ENCODE data around the gene CYTH1.
A peak's percentile ranks its signal among the peaks of the same experiment; 100 is the strongest.

The CYTH1 gene

DNA sequence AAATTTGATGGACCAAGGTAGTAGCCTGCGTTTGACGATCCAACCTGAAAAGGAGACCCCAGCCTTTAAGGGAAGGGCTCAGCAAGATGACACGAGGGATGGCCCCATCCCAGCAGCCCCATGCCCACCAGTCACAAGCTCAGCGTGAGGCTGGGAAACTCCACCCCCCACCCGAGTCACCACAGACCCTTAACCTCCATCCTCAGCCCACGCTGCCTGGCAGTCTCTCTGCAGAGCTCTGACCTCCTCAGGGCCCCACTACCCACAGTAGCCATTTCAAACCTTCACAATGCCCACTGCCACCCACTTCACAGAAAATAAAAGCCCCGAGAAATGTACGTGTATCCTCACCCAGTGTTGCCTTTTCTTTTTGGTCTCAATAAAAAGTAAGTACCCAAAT lies 39.9 kb upstream of the CYTH1 start:
- H3K27ac ChIP-seq: no peak overlapping the region
- no peak overlapping the region for H2AFZ ChIP-seq
- H3K79me2 ChIP-seq: peaks cover 13% of the 10 kb centered on the region
- no peaks in the 10 kb centered on the region for H3K9me3 ChIP-seq (ENCODE audit: control insufficient read depth, low read length)
- peaks cover 12% of the 10 kb centered on the region for H3K4me1 ChIP-seq
- no peak overlapping the region for H3K9ac ChIP-seq
- H3K4me3 ChIP-seq (ENCODE audit: low read depth, low read length): no peak overlapping the region
- no peaks in the 10 kb centered on the region for H3K27me3 ChIP-seq (ENCODE audit: control insufficient read depth, insufficient read depth, low read length)
- H3K36me3 ChIP-seq (ENCODE audit: control insufficient read depth, insufficient read depth, low read length): no peaks in the 10 kb centered on the region
- no peak overlapping the region for H3K4me2 ChIP-seq (ENCODE audit: low read length)
- TF ChIP-seq CTCF (IDR thresholded peaks at IDR 0.05): no peak

GRCh38 chr17:78820841-78821240 lies 38.8 kb upstream of the CYTH1 start:
- Histone ChIP-seq H3K36me3 (ENCODE audit: control insufficient read depth, insufficient read depth, low read length) (no peaks in the 10 kb centered on the region), H3K9ac (no peak overlapping the region), H2AFZ (no peak overlapping the region), H3K4me3 (ENCODE audit: low read depth, low read length) (no peak overlapping the region), H3K79me2 (peaks cover 11% of the 10 kb centered on the region), H3K4me2 (ENCODE audit: low read length) (no peak overlapping the region), H3K27ac (no peak overlapping the region), H3K27me3 (ENCODE audit: control insufficient read depth, insufficient read depth, low read length) (no peaks in the 10 kb centered on the region), H3K4me1 (peaks cover 15% of the 10 kb centered on the region), H3K9me3 (ENCODE audit: control insufficient read depth, low read length) (no peaks in the 10 kb centered on the region)
- no peak for TF ChIP-seq CTCF (IDR thresholded peaks at IDR 0.05)

DNA sequence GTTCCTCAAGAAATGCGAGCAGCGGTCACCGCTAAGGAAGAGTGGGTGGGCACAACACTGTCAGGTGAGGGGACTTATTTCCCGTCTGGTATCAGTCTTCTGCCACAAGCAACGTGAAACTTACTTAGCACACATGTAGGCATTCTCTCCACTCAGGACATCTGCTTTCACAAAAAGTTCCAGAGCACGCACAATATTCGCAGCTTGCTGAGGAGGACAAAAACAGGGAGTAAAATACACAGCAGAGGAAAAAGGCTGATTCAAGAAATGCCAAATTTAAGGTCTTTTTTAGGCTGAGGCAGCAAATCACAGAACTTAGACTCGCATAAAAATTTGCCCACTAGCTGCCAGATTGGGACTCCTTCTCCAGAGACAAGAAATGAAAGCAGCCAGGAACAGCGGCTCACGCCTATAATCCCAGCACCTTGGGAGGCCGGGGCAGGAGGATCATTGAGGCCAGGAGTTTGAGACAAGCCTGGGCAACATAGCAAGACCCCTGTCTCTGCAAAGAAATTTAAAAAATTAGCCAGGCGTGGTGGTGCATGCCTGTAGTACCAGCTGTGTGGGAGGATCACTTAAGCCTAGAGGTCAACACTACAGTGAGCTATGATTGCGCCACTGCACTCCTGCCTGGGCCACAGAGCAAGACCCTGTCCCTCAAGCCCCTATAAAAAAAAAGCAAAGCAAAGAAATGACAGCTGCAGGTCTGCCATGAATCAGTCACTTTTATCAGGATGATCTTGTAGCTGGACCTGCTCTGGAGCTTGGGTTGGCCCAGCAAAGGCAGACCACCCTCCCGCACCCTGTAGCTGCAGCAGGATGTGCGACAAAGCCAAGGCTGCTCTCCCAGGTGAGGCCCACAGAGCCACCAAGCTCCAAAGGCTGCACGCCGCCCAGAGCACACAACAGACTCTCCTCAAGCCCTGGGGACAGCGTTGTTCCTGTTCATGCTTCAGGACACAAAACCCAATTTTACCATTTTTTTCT lies 38.0 kb upstream of the CYTH1 start:
- no peak overlapping the region for H3K4me2 ChIP-seq (ENCODE audit: low read length)
- no peaks in the 10 kb centered on the region for H3K9me3 ChIP-seq (ENCODE audit: control insufficient read depth, low read length)
- H3K27ac ChIP-seq: peak overlapping the region; percentile 49
- no peaks in the 10 kb centered on the region for H3K36me3 ChIP-seq (ENCODE audit: control insufficient read depth, insufficient read depth, low read length)
- H3K4me3 ChIP-seq (ENCODE audit: low read depth, low read length): no peak overlapping the region
- no peak overlapping the region for H3K9ac ChIP-seq
- no peak for TF ChIP-seq CTCF (IDR thresholded peaks at IDR 0.05)
- H2AFZ ChIP-seq: no peak overlapping the region
- H3K79me2 ChIP-seq: peaks cover 7% of the 10 kb centered on the region
- H3K4me1 ChIP-seq: peaks cover 15% of the 10 kb centered on the region
- no peaks in the 10 kb centered on the region for H3K27me3 ChIP-seq (ENCODE audit: control insufficient read depth, insufficient read depth, low read length)

DNA sequence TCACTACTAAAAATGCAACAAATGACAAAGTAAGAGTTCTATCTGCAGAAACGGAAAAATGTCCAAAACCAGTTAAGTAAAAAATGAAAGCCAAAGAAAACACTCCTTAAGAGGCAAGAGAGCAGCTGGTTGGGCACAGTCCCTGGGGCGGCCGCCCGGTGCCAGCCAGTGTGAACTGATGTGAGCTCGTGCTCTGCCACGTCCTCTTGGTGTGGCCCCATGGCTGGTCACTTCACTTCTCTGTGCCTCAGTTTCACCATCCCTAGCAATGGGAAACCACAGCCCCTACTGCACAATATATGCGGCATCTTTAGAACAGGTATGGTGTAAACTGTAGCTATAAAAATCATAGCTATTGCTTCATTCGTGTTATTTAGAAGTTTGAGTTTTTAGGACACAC lies 37.3 kb upstream of the CYTH1 start:
- peaks cover 7% of the 10 kb centered on the region for H3K79me2 ChIP-seq
- H3K36me3 ChIP-seq (ENCODE audit: control insufficient read depth, insufficient read depth, low read length): no peaks in the 10 kb centered on the region
- H3K9me3 ChIP-seq (ENCODE audit: control insufficient read depth, low read length): no peaks in the 10 kb centered on the region
- peaks cover 15% of the 10 kb centered on the region for H3K4me1 ChIP-seq
- H3K27ac ChIP-seq: peak overlapping the region; percentile 49
- no peak overlapping the region for H2AFZ ChIP-seq
- H3K4me3 ChIP-seq (ENCODE audit: low read depth, low read length): no peak overlapping the region
- H3K9ac ChIP-seq: no peak overlapping the region
- H3K4me2 ChIP-seq (ENCODE audit: low read length): no peak overlapping the region
- no peak for TF ChIP-seq CTCF (IDR thresholded peaks at IDR 0.05)
- no peaks in the 10 kb centered on the region for H3K27me3 ChIP-seq (ENCODE audit: control insufficient read depth, insufficient read depth, low read length)

All from parathyroid adenoma (tissue), 2 donors.